Liver (tissue), 2 donors: ENCODE measurements around the gene UNCX.

Source experiments
- TF ChIP-seq, protein P1 (sequence below): fragments of 150-350 bp; IDR thresholded peaks from 2 replicates; pipeline ENCODE4 v1.5.1; 2017; ENCODE audit warnings: improper control_type of control experiment, low read depth, low read length; ENCODE audit not compliant: missing input control
- TF ChIP-seq, protein P2 (sequence below): IDR thresholded peaks from 2 replicates; pipeline ENCODE4 v1.6.1; 2016; ENCODE audit warnings: antibody characterized with exemption, mild to moderate bottlenecking
- donor health status: healthy.

DNA sequence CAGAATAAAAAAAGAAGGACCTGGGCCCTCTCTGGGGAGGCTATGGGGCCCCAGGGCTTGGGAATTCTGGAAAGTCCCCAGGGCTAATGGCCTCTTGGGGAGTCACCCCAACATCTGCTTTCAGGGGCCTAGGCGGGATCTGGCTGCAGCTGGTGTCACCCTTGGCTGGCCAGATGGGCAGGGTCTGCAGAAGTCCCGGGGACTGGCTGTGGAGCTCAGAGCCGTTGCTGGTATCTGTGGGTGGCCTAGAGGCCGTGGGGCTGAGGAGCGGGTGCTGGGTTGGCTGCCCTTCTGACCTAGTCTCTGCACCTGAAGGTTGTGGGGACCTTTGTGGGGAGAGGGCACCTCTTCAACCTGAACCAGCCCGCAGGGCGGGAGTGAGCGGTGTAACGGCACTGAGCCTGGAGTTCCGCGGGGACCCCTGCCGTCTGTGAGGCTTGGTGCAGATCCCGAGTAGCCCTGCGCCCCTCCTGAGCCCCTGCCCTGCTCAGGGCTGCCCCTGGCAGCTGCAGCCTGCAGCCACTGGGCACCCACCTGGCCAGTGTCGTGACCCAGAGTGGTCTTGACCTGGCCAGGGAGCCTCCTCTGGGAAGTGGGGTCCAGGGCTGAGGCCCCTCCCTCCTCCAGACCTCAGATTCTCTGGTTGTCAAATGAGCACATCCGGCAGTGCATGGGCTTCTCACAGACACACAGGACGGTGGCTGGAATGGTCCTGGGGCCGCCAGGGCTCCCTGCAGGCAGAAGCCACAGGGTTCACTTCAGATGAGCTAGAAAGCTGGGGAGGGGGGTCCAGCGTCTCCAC lies 51.5 kb downstream of the UNCX start:
- TF ChIP-seq, protein P1, sequence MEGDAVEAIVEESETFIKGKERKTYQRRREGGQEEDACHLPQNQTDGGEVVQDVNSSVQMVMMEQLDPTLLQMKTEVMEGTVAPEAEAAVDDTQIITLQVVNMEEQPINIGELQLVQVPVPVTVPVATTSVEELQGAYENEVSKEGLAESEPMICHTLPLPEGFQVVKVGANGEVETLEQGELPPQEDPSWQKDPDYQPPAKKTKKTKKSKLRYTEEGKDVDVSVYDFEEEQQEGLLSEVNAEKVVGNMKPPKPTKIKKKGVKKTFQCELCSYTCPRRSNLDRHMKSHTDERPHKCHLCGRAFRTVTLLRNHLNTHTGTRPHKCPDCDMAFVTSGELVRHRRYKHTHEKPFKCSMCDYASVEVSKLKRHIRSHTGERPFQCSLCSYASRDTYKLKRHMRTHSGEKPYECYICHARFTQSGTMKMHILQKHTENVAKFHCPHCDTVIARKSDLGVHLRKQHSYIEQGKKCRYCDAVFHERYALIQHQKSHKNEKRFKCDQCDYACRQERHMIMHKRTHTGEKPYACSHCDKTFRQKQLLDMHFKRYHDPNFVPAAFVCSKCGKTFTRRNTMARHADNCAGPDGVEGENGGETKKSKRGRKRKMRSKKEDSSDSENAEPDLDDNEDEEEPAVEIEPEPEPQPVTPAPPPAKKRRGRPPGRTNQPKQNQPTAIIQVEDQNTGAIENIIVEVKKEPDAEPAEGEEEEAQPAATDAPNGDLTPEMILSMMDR, result no peak
- TF ChIP-seq, protein P2, sequence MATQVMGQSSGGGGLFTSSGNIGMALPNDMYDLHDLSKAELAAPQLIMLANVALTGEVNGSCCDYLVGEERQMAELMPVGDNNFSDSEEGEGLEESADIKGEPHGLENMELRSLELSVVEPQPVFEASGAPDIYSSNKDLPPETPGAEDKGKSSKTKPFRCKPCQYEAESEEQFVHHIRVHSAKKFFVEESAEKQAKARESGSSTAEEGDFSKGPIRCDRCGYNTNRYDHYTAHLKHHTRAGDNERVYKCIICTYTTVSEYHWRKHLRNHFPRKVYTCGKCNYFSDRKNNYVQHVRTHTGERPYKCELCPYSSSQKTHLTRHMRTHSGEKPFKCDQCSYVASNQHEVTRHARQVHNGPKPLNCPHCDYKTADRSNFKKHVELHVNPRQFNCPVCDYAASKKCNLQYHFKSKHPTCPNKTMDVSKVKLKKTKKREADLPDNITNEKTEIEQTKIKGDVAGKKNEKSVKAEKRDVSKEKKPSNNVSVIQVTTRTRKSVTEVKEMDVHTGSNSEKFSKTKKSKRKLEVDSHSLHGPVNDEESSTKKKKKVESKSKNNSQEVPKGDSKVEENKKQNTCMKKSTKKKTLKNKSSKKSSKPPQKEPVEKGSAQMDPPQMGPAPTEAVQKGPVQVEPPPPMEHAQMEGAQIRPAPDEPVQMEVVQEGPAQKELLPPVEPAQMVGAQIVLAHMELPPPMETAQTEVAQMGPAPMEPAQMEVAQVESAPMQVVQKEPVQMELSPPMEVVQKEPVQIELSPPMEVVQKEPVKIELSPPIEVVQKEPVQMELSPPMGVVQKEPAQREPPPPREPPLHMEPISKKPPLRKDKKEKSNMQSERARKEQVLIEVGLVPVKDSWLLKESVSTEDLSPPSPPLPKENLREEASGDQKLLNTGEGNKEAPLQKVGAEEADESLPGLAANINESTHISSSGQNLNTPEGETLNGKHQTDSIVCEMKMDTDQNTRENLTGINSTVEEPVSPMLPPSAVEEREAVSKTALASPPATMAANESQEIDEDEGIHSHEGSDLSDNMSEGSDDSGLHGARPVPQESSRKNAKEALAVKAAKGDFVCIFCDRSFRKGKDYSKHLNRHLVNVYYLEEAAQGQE, result no peak
